HG02610 (cell line): ENCODE measurements around the gene HOXD11.

Source experiments
- ATAC-seq: cut with Tn5 transposase; IDR thresholded peaks from one replicate; pipeline ENCODE4 v1.9.1; 2021; ENCODE audit warnings: mild to moderate bottlenecking, moderate library complexity; ENCODE audit not compliant: unreplicated experiment

The HOXD11 gene

GRCh38 chr2:176105078-176105729 is 1.9 kb upstream of the HOXD11 start:
- ATAC-seq: no peak

GRCh38 chr2:176105730-176106580 is 1.1 kb upstream of the HOXD11 start:
- no peak for ATAC-seq

- no peak for ATAC-seq
These were observed 676 bp downstream of the HOXD11 start for GRCh38 chr2:176107731-176108181.

- no peak for ATAC-seq
These were observed 2.3 kb downstream of the HOXD11 start for GRCh38 chr2:176109192-176109901.

GRCh38 chr2:176109946-176110345 is 2.9 kb downstream of the HOXD11 start:
- ATAC-seq: no peak

- ATAC-seq: no peak
These were observed 3.6 kb downstream of the HOXD11 start for GRCh38 chr2:176110415-176111308.

GRCh38 chr2:176111309-176111663 is 4.2 kb downstream of the HOXD11 start:
- ATAC-seq: no peak

- ATAC-seq: no peak
These were observed 4.8 kb downstream of the HOXD11 start for GRCh38 chr2:176111846-176112374.

- ATAC-seq: no peak
These were observed 5.6 kb downstream of the HOXD11 start for GRCh38 chr2:176112375-176113302.

GRCh38 chr2:176114120-176114929 is 7.2 kb downstream of the HOXD11 start:
- no peak for ATAC-seq

- no peak for ATAC-seq
These were observed 8.0 kb downstream of the HOXD11 start for GRCh38 chr2:176114930-176115625.

- ATAC-seq: no peak
These were observed 9.1 kb downstream of the HOXD11 start, which contains the start of gene HOXD10 for GRCh38 chr2:176115883-176116813. TSS of gene HOXD10 (plus strand) at chr2:176116778. CDS start at chr2:176116834, 56 bp downstream.

- no peak for ATAC-seq
These were observed 10.2 kb downstream of the HOXD11 start for GRCh38 chr2:176117162-176117822.

- no peak for ATAC-seq
These were observed 10.8 kb downstream of the HOXD11 start for GRCh38 chr2:176117823-176118371.

- no peak for ATAC-seq
These were observed 11.7 kb downstream of the HOXD11 start for GRCh38 chr2:176118601-176119339.
